Camera-type eye (tissue), 1 donor: ENCODE data around the gene DPH7. TPM values are rescaled to one million over a fixed set of nuclear protein-coding genes. Genes with fewer than 3 reads are reported as not detected.

Source experiments
- total RNA-seq: library from RNA; depleted of rRNA; stranded (reverse); fragments of >200 nt; gene quantifications from one replicate; pipeline ENCODE4 v1.2.3, GENCODE V29; 2014

DPH7 gene
- total RNA-seq: 40.6 TPM

GRCh38 chr9:137578518-137579258 lies at the start of gene DPH7:
Gene DPH7 (minus strand): TSS chr9:137578925. CDS start chr9:137578777, 148 bp downstream.

DNA sequence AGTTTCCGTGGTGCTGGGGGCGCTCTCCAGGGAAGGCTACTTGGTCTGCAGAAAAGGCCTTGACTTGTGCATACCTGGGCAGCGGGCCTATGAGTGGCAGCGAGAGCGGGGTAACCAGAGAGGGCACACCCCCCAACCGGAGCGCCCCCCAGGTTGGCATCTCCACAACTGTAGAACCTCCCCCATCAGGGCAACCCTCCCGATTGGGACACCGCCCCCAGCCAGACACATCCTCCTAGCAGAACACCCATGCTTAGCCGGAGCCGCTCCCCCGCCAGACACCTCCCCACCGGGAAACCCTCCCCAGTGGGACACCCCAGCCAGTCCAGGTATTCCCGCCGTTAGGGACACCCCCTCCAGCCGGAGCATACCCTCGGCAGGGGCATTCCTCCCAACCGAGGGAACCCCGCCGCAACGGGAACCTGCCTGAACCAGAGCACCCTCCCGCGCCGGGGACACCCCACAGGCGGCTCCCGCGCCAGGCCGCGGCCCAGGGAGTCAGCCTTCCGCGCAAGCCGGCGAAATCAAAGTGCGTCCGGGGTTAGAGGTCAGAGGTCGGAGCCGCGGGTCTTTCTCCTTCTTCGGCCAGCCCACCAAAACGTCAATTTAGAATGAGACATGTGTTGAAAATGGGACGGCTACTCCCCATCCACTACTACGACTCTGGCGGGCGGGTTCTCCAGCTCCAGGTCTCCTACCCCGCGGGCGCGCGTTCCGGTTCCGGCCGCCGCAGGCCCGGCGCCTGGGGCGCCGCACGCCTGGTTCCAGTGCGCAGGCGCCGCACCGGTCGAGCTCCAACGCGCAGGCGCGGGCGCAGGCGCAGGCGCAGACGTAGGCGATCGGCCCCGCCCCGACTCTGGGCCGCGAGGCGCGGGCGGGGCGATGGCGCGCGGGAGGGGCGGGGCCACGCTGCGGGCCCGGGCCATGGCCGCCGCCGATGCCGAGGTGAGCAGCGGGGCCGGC lies 39.7 kb upstream of the DPH7 start, which contains the start of gene EHMT1:
TSS of gene EHMT1 (plus strand) at position 901 of the 963 bp plus-strand sequence. CDS start at position 925, 24 bp downstream.

DNA sequence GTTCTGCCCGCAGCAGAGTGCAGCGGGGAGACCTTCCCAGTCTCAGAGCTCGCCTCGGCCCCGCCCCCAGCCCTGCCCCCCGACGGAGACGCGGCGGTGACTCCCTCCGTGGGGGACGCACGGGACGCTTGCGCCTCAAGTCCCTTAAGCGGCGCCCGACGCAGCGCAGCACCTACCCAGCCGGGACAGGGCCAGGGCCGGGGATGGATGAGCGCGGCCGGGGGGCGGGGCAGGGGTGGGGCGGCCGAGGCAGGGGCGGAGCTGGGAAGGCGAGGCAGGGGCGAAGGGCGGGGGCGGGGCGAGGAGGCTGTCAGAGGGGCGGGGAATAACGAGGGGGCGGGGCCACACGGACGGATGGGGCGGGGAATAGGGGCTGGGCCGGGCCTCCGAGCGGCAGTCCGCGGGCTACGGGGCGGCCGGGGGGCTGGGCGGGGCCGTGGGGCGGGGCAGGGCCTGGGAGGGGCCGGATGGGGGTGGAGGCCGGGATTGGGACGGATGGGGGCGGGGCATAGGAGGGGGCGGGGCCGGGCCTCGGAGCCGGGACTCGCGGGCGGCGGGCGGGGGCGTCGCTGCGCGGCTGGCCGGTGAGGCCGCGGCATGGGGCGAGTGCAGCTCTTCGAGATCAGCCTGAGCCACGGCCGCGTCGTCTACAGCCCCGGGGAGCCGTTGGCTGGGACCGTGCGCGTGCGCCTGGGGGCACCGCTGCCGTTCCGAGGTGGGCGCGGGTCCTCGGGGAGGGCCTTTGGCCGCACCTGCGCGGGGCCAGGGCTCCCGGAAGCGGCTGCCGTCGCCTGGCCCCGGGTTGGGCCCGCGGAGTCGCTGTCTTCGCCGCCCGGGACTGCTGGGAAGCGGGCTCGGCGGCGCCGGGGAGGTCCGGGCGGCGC lies 26.6 kb upstream of the DPH7 start, which contains the start of gene ARRDC1:
TSS of gene ARRDC1 (plus strand) at position 566 of the 884 bp plus-strand sequence. CDS start at position 598, 32 bp downstream.

GRCh38 chr9:137590469-137591383 lies 12.0 kb upstream of the DPH7 start, which contains the start of gene ZMYND19:
Gene ZMYND19 (minus strand): TSS chr9:137590512. CDS start chr9:137590263, 249 bp downstream.

DNA sequence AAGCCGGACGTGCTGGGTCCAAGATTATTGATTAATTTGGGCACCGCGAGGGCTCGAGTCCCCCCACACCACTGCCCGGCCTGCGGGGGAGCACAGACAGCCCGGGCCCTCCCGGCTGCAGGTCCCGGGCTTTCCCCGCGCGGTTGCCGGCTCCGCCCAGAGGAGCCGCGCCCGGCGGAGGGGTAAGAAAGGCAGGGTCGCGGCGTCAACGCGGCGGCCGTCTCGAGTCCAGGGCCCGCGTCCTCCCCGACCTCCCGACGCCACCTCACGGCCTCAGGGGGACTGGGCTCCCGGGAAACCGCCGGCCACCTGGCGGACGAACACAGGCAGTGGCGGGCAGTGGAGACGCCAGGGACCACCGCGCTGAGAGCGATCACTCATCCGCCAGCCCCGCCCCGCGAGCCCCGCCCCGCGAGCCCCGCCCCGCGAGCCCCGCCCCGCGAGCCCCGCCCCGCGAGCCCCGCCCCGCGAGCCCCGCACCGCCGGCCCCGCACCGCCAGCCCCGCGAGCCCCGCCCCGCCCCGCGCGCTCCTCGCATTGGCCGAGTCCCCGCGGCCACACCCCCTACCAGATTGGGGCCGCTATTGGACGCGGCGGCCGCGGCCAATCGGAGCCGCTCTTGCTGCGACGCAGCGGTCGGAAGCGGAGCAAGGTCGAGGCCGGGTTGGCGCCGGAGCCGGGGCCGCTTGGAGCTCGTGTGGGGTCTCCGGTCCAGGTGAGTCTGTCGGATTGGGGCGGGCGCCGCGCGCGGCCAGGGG lies 27.3 kb downstream of the DPH7 start, which contains the start of gene MRPL41:
TSS of gene MRPL41 (plus strand) at position 616 of the 758 bp plus-strand sequence. CDS start 203 bp downstream, outside the sequence.

DNA sequence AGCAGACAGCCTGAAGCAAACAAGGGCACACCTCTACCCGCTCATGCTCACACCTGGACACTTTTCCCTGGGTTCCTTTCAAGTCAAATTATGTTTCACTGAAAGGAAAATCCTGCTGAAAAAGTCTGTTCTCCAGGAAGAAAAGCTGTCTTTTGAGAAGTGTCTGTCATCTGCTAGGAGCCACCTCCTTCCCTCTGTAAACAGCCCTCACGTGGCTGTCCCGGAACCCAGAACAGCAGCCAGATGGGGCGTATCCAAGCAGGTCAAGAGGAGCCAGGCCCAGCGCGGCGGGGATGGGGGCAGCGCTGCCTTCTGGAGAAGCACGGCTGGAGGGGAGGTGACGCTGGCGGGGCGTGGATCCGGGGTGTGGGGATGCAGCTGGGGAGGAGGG lies 28.5 kb downstream of the DPH7 start, which contains the start of gene PNPLA7:
TSS of gene PNPLA7 (minus strand) at position 172 of the 391 bp plus-strand sequence. CDS start 205 bp downstream, outside the sequence.

Other genes starting within 250 kb of the DPH7 start
- 22.0 TPM for gene EXD3, start 155.8 kb downstream of the DPH7 start, total RNA-seq
- gene NOXA1, start 155.5 kb downstream of the DPH7 start, total RNA-seq: 4.2 TPM
- 0.60 TPM for gene ENTPD8, start 137.6 kb downstream of the DPH7 start, total RNA-seq
- gene NSMF, start 119.6 kb downstream of the DPH7 start, total RNA-seq: 27.7 TPM
- 3.0 TPM for gene PNPLA7, start 28.5 kb downstream of the DPH7 start, total RNA-seq
- gene MRPL41, start 27.0 kb downstream of the DPH7 start, total RNA-seq: 18.1 TPM
- 15.4 TPM for gene ZMYND19, start 11.6 kb upstream of the DPH7 start, total RNA-seq
- gene ARRDC1, start 26.8 kb upstream of the DPH7 start, total RNA-seq: 27.5 TPM
- 112 TPM for gene EHMT1, start 40.1 kb upstream of the DPH7 start, total RNA-seq